Panc1 (cell line): Measurements from ENCODE around the gene FAM221B. TPM values are rescaled to one million over a fixed set of nuclear protein-coding genes. Genes with fewer than 3 reads are reported as not detected.

Experiments used
- ATAC-seq: fragments of 200-7000 bp; cut with Tn5 transposase; 2 replicates; pipeline ENCODE4 v1.9.1; 2020; ENCODE audit warnings: mild to moderate bottlenecking, moderate library complexity
- BruUV-seq: library from RNA; stranded (reverse); fragments of 400-500 nt; replicated peaks from 2 replicates; lab custom pipeline; 2021; lab: Mats Ljungman, UMichigan
- CTCF ChIA-PET: fragments of 300-600 bp; sonication (Branson Sonifier 250); formaldehyde crosslinking; loops from one replicate; lab custom pipeline; 2022; ENCODE audit warnings: antibody characterized with exemption; lab: Charles Lee
- POLR2A ChIA-PET: fragments of 300-600 bp; sonication (Branson Sonifier 250); formaldehyde crosslinking; loops from one replicate; lab custom pipeline; 2022; ENCODE audit warnings: antibody characterized with exemption; lab: Charles Lee
- DNase-seq: peaks from one replicate; pipeline ENCODE4 v3.0.0-alpha.2; 2010; ENCODE audit warnings: low read depth, low spot score
- H3K27ac ChIP-seq: 2 replicates; pipeline ENCODE4 v1.5.1; 2011; ENCODE audit warnings: mild to moderate bottlenecking, low read length, inconsistent platforms
- H3K27me3 ChIP-seq: fragments of 200-500 bp; sonication (Bioruptor generic); 2 replicates; pipeline ENCODE4 v1.6.0; 2014; ENCODE audit warnings: low read length, inconsistent platforms; ENCODE audit not compliant: control insufficient read depth, insufficient read depth
- H3K36me3 ChIP-seq: fragments of 200-500 bp; sonication (Bioruptor generic); 2 replicates; pipeline ENCODE4 v1.5.1; 2014; ENCODE audit warnings: inconsistent platforms, mild to moderate bottlenecking, low read length, moderate library complexity; ENCODE audit not compliant: control insufficient read depth, insufficient read depth
- H3K4me1 ChIP-seq: 2 replicates; pipeline ENCODE4 v1.5.1; 2011; ENCODE audit warnings: inconsistent platforms, mild to moderate bottlenecking, low read length, moderate library complexity; ENCODE audit not compliant: control insufficient read depth, insufficient read depth
- H3K4me3 ChIP-seq, 2 experiments: 2 replicates each; pipeline ENCODE4 v1.5.1; 2011 to 2012; ENCODE audit warnings: low read depth in 2 of 2, low read length in 2 of 2, mild to moderate bottlenecking in 2 of 2, inconsistent platforms in 1 of 2, moderate library complexity in 1 of 2
- H3K9me3 ChIP-seq: fragments of 200-500 bp; sonication (Bioruptor generic); 2 replicates; pipeline ENCODE4 v1.5.1; 2014; ENCODE audit warnings: low read depth, mild to moderate bottlenecking, inconsistent platforms, low read length, moderate library complexity; ENCODE audit not compliant: control insufficient read depth, insufficient read depth
- POLR2AphosphoS5 ChIP-seq: IDR thresholded peaks from 2 replicates; pipeline ENCODE4 v1.6.1; 2012; ENCODE audit warnings: mild to moderate bottlenecking, low read depth, low read length, moderate library complexity
- REST ChIP-seq, 2 experiments: IDR thresholded peaks; 2 replicates each; pipeline ENCODE4 v1.6.1; 2011 to 2012; ENCODE audit warnings: low read depth in 2 of 2, control low read depth in 1 of 2, low read length in 1 of 2, mild to moderate bottlenecking in 1 of 2, moderate library complexity in 1 of 2; ENCODE audit not compliant: insufficient read depth in 1 of 2
- SIN3A ChIP-seq: IDR thresholded peaks from 2 replicates; pipeline ENCODE4 v1.6.1; 2012; ENCODE audit warnings: low read depth, mild to moderate bottlenecking, low read length, moderate library complexity, borderline replicate concordance; ENCODE audit not compliant: insufficient read depth
- TCF7L2 ChIP-seq: IDR thresholded peaks from 2 replicates; pipeline ENCODE4 v1.6.1; 2011; ENCODE audit warnings: mild to moderate bottlenecking, low read depth, low read length, inconsistent platforms
- in situ Hi-C: cut with HindIII; loops from 2 replicates; pipeline ENCODE4 v1.10.0; 2016; ENCODE audit warnings: low sequenced_read_pairs, low pct_unique_long_range_greater_than_20kb
- intact Hi-C: fragments of 100-400 bp; cut with micrococcal nuclease; formaldehyde crosslinking; loops from one replicate; pipeline ENCODE4 v1.10.0; 2022; ENCODE audit not compliant: unreplicated experiment
- total RNA-seq: library from RNA; stranded (reverse); gene quantifications from one replicate; pipeline ENCODE4 v1.2.1, GENCODE V29; 2021; ENCODE audit not compliant: unreplicated experiment
- TF ChIP-seq, protein P1 (sequence below): fragments of 450-650 bp; IDR thresholded peaks from 2 replicates; pipeline ENCODE4 v1.5.1; 2017; ENCODE audit warnings: mild to moderate bottlenecking

Gene FAM221B
- total RNA-seq, 1 experiment from 2014 or later, result not detected

GRCh38 chr9:35790025-35790384 is 38.5 kb downstream of the FAM221B start:
- no TSS peak for BruUV-seq
- ATAC-seq (peak; percentile 54), DNase-seq (no peak)
- H3K27ac ChIP-seq, result no peak overlapping the region
- H3K36me3 ChIP-seq, result no peaks in the 10 kb centered on the region
- in situ Hi-C loops, result no loop called here
- intact Hi-C loops, result loop anchor here (1.0 kb wide), 1 partner anchor 92 kb away; no protein-coding TSS in a partner anchor
- no peaks in the 10 kb centered on the region for H3K4me1 ChIP-seq
- POLR2A ChIA-PET, result no interaction called here
- no peaks in the 10 kb centered on the region for H3K9me3 ChIP-seq
- TF ChIP-seq SIN3A, result no peak
- TF ChIP-seq, protein P1, sequence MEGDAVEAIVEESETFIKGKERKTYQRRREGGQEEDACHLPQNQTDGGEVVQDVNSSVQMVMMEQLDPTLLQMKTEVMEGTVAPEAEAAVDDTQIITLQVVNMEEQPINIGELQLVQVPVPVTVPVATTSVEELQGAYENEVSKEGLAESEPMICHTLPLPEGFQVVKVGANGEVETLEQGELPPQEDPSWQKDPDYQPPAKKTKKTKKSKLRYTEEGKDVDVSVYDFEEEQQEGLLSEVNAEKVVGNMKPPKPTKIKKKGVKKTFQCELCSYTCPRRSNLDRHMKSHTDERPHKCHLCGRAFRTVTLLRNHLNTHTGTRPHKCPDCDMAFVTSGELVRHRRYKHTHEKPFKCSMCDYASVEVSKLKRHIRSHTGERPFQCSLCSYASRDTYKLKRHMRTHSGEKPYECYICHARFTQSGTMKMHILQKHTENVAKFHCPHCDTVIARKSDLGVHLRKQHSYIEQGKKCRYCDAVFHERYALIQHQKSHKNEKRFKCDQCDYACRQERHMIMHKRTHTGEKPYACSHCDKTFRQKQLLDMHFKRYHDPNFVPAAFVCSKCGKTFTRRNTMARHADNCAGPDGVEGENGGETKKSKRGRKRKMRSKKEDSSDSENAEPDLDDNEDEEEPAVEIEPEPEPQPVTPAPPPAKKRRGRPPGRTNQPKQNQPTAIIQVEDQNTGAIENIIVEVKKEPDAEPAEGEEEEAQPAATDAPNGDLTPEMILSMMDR, result no peak
- TF ChIP-seq TCF7L2, result no peak
- TF ChIP-seq POLR2AphosphoS5, result no peak
- TF ChIP-seq REST (IDR thresholded peaks at IDR 0.05; ENCODE audit: insufficient read depth in 1 of 2, low read depth in 2 of 2, low read length in 1 of 2), result no peak
- CTCF ChIA-PET, result interaction anchor here (0.5 to 1.4 kb wide), 18 partner anchors 11 to 305 kb away, joined by 3 to 18 read pairs (median 5); partner anchors contain the start of gene SPAG8
- no peak overlapping the region for H3K4me3 ChIP-seq
- H3K27me3 ChIP-seq, result no peaks in the 10 kb centered on the region

DNA sequence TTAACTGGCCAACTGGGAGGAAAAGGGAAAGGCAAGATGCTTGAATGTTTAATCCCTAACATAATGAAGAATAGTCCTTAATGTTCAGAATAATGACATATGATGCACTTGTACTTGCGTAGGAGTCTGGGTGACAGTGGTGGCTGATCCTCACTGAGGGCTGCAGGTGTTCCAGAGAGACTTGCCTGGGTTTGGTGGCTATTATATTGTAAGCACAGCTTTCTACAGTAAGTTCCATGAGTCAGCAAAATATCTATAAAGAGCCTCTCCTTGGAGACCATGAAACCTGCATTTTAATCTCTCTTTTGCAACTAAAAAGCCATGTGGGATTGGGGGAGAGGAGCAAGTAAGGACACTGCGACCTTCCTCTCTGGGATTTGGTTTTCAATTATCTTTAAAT is 39.0 kb downstream of the FAM221B start:
- POLR2A ChIA-PET, result no interaction called here
- in situ Hi-C loops, result no loop called here
- intact Hi-C loops, result no loop called here

More for the DNA sequence above, 39.0 kb downstream of the FAM221B start:
- Histone ChIP-seq H3K4me1 (no peaks in the 10 kb centered on the region), H3K27ac (no peak overlapping the region), H3K9me3 (no peaks in the 10 kb centered on the region), H3K4me3 (no peak overlapping the region), H3K27me3 (no peaks in the 10 kb centered on the region), H3K36me3 (no peaks in the 10 kb centered on the region)
- no peak for TF ChIP-seq SIN3A
- no peak for TF ChIP-seq REST (IDR thresholded peaks at IDR 0.05; ENCODE audit: insufficient read depth in 1 of 2, low read depth in 2 of 2, low read length in 1 of 2)
- no peak for TF ChIP-seq TCF7L2
- TF ChIP-seq, protein P1, result no peak
- no peak for TF ChIP-seq POLR2AphosphoS5
- DNase-seq (no peak), ATAC-seq (no peak)
- BruUV-seq, result no TSS peak
- CTCF ChIA-PET, result interaction anchor here (0.6 to 1.6 kb wide), 9 partner anchors 11 to 142 kb away, joined by 3 to 18 read pairs (median 6); partner anchors contain the start of gene SPAG8
